Head of caudate nucleus (tissue), 42 donors: ENCODE data around the gene RGPD3.
A peak's percentile ranks its signal among the peaks of the same experiment; 100 is the strongest.
"Not testable (repeated sequence)": the region's sequence is repeated elsewhere in the genome, so short reads cannot be mapped to it uniquely, and the experiment has no call there.

ENCODE experiments used
- DNase-seq, 42 donors: peaks; one replicate each; pipeline versions ENCODE4 v3.0.0 to v3.0.0-alpha.2; 2020 to 2021; ENCODE audit warnings: mixed read lengths in 7 of 42
- intact Hi-C: fragments of 100-400 bp; cut with DNase I; formaldehyde crosslinking; loops from one replicate; pipeline ENCODE4 v1.15.0; 2022

RGPD3 gene

GRCh38 chr2:106468107-106468506 is at the start of gene RGPD3:
TSS of gene RGPD3 (minus strand) at chr2:106468413. CDS start at chr2:106468288, 125 bp downstream.
- DNase-seq, intact Hi-C loops: not testable (repeated sequence)

GRCh38 chr2:106517329-106517728 is 49.1 kb upstream of the RGPD3 start:
- no peak for DNase-seq
- intact Hi-C loops, result no loop called here

GRCh38 chr2:106516864-106517263 is 48.7 kb upstream of the RGPD3 start:
- DNase-seq, result no peak

GRCh38 chr2:106516436-106516835 is 48.2 kb upstream of the RGPD3 start:
- no peak for DNase-seq
- intact Hi-C loops, result no loop called here

More at GRCh38 chr2:106516864-106517263, 48.7 kb upstream of the RGPD3 start:
- intact Hi-C loops, result no loop called here

GRCh38 chr2:106514827-106515226 is 46.6 kb upstream of the RGPD3 start:
- DNase-seq, result peak in 1 of 42 donors; percentile 7
- intact Hi-C loops, result not testable (repeated sequence)

DNA sequence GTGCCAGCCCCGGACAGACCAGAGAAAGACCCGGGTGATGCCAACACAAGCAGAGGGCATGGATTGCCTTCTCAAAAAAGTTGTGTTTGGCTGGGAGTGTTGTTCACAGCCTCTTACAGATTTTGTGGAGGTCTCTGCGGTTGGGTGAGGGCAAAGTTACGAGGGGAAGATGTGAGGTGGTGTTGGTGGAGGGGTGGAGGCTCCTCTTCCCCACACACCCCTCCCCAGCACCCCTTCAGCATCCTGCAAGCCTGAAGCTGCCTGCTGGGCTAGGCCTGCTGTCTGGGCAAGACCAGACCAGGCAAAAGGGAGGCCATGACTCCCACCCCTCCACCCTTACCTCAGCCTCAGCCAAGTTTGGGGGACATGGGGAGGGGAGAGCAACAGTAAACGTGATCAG is 45.2 kb upstream of the RGPD3 start:
- intact Hi-C loops, DNase-seq: not testable (repeated sequence)

- intact Hi-C loops, result not testable (repeated sequence)
Observed at GRCh38 chr2:106511934-106512333, 43.7 kb upstream of the RGPD3 start.

GRCh38 chr2:106511476-106511901 is 43.3 kb upstream of the RGPD3 start:
- intact Hi-C loops, result not testable (repeated sequence)
- DNase-seq, result peak; percentile 15 to 85 (median 58)

More at GRCh38 chr2:106511934-106512333, 43.7 kb upstream of the RGPD3 start:
- DNase-seq, result not testable (repeated sequence)

- intact Hi-C loops, DNase-seq: not testable (repeated sequence)
Observed at GRCh38 chr2:106510791-106511190, 42.6 kb upstream of the RGPD3 start.

DNA sequence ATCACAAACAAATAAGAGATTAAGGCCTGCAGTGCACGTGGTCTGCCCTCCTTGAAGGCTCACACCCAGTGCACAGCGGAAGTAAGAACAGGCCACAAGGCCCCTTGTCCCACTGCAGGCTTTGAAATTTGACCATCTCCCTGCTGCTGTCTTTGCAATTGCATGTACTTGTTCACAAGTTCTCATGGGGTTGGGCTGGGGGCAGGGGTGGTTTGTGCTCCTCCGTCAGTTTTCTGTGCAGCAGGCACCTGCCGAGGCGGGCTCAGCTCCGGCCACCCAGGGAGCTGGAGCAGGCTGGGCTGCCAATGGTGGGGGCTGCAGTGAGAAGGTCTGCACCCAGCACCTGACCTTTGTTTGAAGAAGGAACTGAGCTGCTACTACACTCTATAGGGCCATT is 41.2 kb upstream of the RGPD3 start:
- intact Hi-C loops, DNase-seq: not testable (repeated sequence)

DNA sequence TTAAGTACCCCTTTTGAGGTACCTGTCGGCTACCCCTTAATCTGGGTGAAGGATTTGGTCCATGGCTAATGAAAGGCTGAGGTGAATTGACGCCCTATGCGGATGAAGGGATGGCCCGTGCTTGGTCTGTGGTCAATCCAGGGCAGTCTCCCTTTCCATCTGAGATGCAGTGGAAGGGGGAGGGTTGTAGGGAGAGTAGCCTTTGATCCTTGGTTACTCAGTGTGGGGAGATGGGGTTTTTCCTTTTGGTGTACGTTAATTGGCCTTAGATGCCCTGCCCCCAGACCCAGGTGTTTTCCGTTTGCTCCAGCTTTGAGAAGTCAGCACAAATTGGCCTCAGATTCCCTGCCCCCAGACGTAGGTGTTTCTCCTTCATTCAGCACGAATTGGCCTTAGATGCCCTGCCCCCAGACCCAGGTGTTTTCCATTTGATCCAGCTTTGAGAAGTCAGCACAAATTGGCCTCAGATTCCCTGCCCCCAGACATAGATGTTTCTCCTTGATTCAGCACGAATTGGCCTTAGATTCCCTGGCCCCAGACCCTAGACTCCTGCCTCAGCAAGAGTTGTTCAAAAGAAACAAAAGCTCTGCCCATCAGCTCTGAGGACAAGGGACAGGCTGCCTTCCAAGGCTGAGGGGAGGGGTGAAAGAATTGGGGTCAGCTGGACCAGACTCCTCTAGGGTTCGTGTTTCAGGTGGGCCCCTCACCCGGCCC is 40.6 kb upstream of the RGPD3 start:
- intact Hi-C loops, DNase-seq: not testable (repeated sequence)

DNA sequence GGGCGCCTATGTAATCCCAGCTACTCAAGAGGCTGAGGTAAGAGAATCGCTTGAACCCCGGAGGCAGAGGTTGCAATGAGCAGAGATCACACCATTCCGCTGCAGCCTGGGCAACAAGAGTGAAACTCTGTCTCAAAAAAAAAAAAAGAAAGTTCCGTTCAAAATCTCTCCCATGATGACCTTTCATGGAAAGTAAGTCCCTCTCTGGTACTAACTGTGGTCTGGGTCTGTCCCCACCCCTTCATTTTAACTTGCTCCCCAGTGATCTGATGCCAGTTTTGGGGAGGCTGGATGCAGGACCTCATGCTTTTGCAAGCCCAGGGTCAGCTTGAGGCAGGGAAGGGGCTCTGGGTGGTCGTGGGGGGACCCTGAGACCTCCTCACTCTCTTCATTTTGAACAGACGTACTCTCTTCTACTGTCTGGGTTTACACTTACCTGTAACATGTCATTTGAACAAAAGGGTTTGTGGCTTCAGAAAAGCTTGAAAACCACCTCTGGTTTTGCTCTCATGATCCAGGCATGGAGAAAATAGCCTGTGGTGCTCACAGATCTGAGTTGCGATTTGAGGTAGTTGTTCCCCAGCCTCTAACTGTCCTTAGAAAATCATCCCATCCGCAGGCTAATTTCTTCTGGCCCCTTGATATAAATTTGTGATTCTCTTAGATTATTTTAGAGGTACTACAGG is 37.9 kb upstream of the RGPD3 start:
- DNase-seq, intact Hi-C loops: not testable (repeated sequence)

GRCh38 chr2:106504787-106505186 is 36.6 kb upstream of the RGPD3 start:
- intact Hi-C loops, DNase-seq: not testable (repeated sequence)

GRCh38 chr2:106504192-106504591 is 36.0 kb upstream of the RGPD3 start:
- intact Hi-C loops, DNase-seq: not testable (repeated sequence)

- intact Hi-C loops, DNase-seq: not testable (repeated sequence)
Observed at GRCh38 chr2:106502351-106502750, 34.1 kb upstream of the RGPD3 start.

DNA sequence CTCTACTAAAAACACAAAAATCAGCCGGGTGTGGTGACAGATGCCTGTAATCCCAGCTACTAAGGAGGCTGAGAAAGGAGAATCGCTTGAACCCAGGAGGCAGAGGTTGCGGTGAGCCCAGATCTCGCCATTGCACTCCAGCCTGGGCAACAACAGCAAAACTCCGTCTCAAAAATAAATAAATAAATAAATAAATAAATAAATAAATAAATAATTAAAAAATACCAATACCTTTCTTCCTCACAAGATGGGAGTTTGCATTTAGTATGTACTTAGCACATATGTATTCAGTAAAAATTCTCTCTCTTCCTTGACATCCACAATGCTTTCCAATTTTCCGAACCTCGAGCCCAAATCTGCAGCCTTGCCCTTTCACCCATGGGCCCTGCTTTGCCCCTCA is 32.1 kb upstream of the RGPD3 start:
- intact Hi-C loops, DNase-seq: not testable (repeated sequence)

- DNase-seq, intact Hi-C loops: not testable (repeated sequence)
Observed at GRCh38 chr2:106498549-106498948, 30.3 kb upstream of the RGPD3 start.

GRCh38 chr2:106492913-106493312 is 24.7 kb upstream of the RGPD3 start:
- intact Hi-C loops, DNase-seq: not testable (repeated sequence)

DNA sequence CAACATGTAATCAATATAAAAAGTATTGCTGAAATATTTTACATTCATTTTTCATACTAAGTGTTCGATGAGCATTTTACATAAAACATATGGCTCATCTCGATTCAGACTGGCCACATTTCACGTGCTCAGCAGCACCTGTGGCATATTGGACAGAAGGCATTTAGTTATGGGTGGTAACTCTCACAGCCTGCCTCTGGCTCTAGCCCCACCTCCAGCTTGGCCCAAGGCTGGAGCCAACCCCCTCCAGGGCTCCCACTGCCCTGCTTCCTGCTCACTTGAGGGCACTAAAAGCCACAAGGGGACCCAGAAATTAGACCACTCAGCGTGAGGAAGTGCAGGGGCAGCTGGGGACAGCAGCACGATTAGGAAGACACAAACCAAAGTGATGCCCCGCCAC is 24.2 kb upstream of the RGPD3 start:
- DNase-seq, intact Hi-C loops: not testable (repeated sequence)

GRCh38 chr2:106489701-106490100 is 21.5 kb upstream of the RGPD3 start:
- DNase-seq, intact Hi-C loops: not testable (repeated sequence)
